Subcutaneous adipose tissue (tissue), 4 donors: Measurements from ENCODE around the gene CYTH3. TPM values are rescaled to one million over a fixed set of nuclear protein-coding genes. Genes with fewer than 3 reads are reported as not detected.

ENCODE experiments used
- total RNA-seq, 4 donors: library from RNA; depleted of rRNA; stranded (reverse); fragments of >200 nt; gene quantifications; one replicate each; pipeline ENCODE4 v1.1.0, GENCODE V29; 2016
- TF ChIP-seq, protein P1 (sequence below): fragments of 450-650 bp; IDR thresholded peaks from one replicate; pipeline ENCODE4 v1.5.1; 2016; ENCODE audit warnings: low read depth, mild to moderate bottlenecking, control low read depth, antibody characterized with exemption, moderate library complexity

Gene CYTH3
- total RNA-seq, 4 donors from 2014 or later: 23.6 to 84.0 (median 34.8) TPM

DNA sequence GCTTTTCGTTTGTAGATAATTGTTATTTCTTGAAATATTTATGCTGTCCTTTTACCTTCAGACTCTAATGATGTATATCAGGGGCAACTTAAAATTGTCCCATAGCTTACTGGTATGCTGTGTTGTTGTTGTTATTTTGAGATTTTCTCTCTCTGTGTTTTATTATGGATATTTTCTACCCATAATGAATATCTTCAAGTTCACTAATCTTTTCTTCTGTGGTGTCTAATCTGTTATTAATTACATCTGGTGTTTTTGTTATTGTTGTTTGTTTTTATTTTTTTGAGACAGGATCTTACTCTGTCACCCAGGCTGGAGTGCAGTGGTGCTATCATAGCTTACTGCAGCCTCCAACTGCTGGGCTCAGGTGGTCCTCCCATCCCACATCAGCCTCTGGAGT is 139.2 kb downstream of the CYTH3 start:
- TF ChIP-seq, protein P1, sequence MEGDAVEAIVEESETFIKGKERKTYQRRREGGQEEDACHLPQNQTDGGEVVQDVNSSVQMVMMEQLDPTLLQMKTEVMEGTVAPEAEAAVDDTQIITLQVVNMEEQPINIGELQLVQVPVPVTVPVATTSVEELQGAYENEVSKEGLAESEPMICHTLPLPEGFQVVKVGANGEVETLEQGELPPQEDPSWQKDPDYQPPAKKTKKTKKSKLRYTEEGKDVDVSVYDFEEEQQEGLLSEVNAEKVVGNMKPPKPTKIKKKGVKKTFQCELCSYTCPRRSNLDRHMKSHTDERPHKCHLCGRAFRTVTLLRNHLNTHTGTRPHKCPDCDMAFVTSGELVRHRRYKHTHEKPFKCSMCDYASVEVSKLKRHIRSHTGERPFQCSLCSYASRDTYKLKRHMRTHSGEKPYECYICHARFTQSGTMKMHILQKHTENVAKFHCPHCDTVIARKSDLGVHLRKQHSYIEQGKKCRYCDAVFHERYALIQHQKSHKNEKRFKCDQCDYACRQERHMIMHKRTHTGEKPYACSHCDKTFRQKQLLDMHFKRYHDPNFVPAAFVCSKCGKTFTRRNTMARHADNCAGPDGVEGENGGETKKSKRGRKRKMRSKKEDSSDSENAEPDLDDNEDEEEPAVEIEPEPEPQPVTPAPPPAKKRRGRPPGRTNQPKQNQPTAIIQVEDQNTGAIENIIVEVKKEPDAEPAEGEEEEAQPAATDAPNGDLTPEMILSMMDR: no peak

DNA sequence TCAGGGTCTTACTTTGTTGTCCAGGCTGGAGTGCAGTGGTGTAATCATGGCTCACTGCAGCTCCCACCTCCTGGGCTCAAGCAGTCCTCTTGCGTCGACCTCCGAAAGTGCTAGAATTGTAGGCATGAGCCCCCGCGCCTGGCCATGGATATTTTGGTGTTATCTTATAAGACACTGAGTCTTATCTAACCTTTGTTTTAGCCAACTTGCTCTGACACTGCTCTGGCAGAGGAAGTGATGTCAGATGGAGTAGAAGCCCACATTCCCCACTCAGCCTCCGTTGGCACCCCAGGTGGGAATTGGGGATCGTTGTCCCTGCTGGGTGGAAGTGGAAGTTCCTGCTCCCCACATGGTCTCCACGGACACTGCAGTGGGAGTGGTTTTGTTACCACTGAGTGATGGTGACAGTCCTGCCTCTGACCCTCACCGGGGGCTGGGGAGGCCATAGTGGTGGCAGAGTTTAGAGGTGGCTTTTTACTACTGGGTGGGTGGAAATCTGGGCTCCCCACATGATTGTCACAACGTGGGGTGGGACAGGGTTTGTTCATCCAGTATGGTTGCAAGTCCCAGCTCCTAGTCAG is 142.3 kb downstream of the CYTH3 start:
- TF ChIP-seq, protein P1: no peak

DNA sequence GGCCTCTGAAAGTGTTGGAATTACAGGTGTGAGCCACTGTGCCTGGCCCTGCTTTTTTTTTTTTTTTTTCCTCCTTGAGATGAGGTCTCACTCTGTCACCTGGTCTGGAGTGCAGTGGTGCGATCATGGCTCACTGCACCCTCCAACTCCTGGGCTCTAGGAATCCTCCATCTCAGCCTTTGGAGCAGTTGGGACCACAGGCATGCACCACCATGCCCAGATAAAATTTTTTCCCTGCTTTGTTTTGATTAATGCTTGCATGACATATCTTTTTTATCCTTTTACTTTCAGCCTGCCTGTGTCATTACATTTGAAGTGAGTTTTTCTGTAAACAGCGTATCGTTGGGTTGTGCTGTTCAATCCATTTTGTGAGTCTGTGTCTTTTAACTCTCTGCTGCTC is 144.2 kb downstream of the CYTH3 start:
- TF ChIP-seq, protein P1: no peak

DNA sequence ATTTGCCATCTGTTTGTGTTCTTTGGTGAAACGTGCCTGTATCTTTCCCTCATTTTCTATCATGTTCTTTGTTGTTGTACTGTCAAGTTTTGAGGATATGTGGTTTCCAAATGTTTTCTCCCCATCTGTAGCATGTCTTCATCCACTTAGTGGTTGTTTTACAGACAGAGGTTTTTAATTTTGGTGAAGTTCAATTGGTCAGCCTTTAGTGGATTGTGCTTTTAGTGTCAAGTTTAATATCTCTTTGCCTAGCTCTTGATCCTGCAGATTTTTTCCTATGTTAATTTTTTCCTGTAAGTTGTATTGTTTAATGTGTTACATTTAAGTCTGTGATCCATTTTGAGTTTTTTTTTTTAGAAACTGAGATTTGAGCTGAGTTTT is 145.3 kb downstream of the CYTH3 start:
- TF ChIP-seq, protein P1: no peak

DNA sequence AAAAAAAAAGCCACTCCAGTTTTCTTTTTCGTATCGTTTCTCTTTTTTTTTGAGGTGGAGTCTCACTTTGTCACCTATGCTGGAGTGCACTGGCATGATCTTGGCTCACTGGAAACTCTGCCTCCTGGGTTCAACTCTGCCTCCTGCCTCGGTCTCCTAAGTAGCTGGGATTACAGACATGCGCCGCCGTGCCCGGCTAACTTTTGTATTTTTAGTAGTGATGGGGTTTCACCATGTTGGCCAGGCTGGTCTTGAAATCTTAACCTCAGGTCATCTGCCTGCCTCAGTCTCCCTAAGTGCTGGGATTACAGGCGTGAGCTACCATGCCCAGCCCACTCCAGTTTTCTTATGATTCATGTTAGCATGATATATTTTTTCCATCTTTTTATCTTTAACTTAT is 148.6 kb downstream of the CYTH3 start:
- TF ChIP-seq, protein P1: no peak

DNA sequence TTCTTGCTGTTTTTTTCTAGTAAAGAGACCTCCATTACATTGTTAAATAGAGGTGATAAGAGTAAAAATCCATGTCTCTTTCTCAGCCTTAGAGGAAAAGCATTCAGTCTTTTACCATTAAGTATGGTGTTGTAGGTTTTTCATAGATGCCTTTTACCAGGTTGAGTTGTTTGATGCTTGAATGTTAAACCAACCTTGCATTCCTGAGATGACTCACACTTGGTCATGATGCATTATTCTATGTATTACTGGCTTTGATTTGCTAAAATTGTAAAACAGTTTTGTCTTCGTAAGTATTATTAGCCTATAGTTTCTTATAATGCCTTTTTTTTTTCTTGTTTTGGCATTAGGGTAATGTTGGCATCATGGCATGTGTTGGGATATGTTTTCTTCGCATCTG is 151.3 kb downstream of the CYTH3 start:
- TF ChIP-seq, protein P1: no peak

DNA sequence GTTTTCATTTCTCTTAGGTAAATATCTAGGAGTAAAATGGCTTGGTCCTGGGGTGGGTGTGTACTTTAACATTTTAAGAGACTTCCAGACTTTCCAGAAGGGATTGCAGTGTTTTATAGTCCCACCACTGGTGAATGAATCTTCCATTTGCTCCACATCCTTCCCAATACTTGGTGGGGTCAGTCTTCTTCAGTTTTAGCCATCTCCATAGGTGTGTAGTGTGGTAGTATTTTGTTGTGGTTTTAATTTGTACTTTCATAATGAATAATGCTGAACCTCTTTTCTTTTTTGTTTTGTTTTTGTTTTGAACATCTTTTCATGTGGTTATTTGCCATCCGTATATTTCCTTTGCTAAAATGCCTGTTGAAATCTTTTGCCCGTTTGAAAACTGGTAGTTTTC is 154.9 kb downstream of the CYTH3 start:
- TF ChIP-seq, protein P1: no peak
